ENCODE measurements around the gene COG5.

DNA sequence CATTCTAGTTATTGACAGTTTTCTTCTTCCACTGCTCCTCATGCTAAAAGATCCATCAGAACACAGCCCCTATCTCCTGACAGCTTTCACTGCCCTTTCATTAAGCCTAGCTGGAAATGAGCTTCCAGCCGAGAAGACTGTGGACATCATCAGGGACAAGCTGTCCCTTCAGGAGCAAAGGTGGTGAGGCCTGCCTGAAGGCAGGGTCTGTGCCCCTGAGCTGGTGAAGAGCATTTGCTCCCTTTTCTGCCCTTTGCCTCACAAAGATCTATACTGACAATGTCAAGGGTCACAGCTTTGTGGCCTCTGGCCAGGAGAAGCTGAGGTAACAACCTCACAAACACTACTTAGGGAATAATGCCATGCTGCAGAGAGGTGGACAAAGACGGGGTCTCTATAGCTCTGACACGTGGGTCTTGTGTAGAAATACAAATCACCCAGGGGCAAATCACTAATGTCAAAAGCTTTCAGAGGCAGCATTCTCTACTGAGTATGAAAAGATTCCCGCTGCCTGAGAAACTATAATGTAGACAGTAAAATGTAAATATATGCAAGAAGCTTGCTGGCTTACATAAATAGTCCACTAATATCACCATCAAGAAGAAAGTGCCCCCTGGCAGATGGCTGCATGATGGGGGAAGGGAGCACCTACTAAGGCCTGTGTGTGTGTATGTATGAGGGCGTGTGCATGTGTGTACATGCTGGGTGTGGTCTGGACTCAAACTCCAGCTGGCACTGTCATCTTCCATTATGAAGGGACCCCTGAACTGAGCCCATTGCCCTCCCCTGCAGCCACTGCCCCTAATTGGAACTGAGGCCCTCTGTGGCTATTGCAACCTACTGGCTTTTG, 339.1 kb downstream of the COG5 start:
- TF ChIP-seq, protein P1, sequence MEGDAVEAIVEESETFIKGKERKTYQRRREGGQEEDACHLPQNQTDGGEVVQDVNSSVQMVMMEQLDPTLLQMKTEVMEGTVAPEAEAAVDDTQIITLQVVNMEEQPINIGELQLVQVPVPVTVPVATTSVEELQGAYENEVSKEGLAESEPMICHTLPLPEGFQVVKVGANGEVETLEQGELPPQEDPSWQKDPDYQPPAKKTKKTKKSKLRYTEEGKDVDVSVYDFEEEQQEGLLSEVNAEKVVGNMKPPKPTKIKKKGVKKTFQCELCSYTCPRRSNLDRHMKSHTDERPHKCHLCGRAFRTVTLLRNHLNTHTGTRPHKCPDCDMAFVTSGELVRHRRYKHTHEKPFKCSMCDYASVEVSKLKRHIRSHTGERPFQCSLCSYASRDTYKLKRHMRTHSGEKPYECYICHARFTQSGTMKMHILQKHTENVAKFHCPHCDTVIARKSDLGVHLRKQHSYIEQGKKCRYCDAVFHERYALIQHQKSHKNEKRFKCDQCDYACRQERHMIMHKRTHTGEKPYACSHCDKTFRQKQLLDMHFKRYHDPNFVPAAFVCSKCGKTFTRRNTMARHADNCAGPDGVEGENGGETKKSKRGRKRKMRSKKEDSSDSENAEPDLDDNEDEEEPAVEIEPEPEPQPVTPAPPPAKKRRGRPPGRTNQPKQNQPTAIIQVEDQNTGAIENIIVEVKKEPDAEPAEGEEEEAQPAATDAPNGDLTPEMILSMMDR (IDR thresholded peaks at IDR 0.05; ENCODE audit: poor library complexity), result no peak
- TF ChIP-seq EZH2 (IDR thresholded peaks at IDR 0.05; ENCODE audit: borderline replicate concordance) (no peak), EZH2phosphoT487 (IDR thresholded peaks at IDR 0.05; ENCODE audit: low read depth, severe bottlenecking, unreplicated experiment) (no peak)
